Measurements from ENCODE around the gene C6orf120. TPM values are rescaled to one million over a fixed set of nuclear protein-coding genes. Genes with fewer than 3 reads are reported as not detected.
"Not testable (repeated sequence)": the region's sequence is repeated elsewhere in the genome, so short reads cannot be mapped to it uniquely, and the experiment has no call there.

The C6orf120 gene
- total and polyA plus RNA-seq, 11 donors = 3.4 to 22.9 (median 18.8) TPM

GRCh38 chr6:169695131-169695530, 6.8 kb upstream of the C6orf120 start:
- DNase-seq (no peak), ATAC-seq (no peak)
- Histone ChIP-seq H3K27me3 (no peaks in the 10 kb centered on the region), H3K9me3 (peaks cover 0 to 10% (median 0%) of the 10 kb centered on the region in 12 donors), H3K36me3 (peaks cover 0 to 4% (median 0%) of the 10 kb centered on the region in 9 donors), H3K27ac (no peak overlapping the region), H3K4me3 (no peak overlapping the region), H3K4me1 (peaks cover 0 to 9% (median 0%) of the 10 kb centered on the region in 12 donors)
- intact Hi-C loops (cut with DNase I) = no loop called here
- 88 to 96% (median 93%) methylated on average over 5 of the region's 5 CpGs for WGBS, 4 donors
- TF ChIP-seq, protein P1, sequence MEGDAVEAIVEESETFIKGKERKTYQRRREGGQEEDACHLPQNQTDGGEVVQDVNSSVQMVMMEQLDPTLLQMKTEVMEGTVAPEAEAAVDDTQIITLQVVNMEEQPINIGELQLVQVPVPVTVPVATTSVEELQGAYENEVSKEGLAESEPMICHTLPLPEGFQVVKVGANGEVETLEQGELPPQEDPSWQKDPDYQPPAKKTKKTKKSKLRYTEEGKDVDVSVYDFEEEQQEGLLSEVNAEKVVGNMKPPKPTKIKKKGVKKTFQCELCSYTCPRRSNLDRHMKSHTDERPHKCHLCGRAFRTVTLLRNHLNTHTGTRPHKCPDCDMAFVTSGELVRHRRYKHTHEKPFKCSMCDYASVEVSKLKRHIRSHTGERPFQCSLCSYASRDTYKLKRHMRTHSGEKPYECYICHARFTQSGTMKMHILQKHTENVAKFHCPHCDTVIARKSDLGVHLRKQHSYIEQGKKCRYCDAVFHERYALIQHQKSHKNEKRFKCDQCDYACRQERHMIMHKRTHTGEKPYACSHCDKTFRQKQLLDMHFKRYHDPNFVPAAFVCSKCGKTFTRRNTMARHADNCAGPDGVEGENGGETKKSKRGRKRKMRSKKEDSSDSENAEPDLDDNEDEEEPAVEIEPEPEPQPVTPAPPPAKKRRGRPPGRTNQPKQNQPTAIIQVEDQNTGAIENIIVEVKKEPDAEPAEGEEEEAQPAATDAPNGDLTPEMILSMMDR (IDR thresholded peaks at IDR 0.05) = no peak
- TF ChIP-seq POLR2A (IDR thresholded peaks at IDR 0.05) = no peak

- H3K27me3 ChIP-seq; H3K36me3 ChIP-seq; ATAC-seq; intact Hi-C loops (cut with DNase I); DNase-seq; H3K9me3 ChIP-seq; H3K4me3 ChIP-seq: not testable (repeated sequence)
- 71 to 87% (median 78%) methylated on average over 10 of the region's 10 CpGs for WGBS, 4 donors
- Histone ChIP-seq H3K27ac (peak overlapping the region in 1 of 12 donors; percentile 16), H3K4me1 (peaks cover 0 to 21% (median 10%) of the 10 kb centered on the region in 12 donors)
- TF ChIP-seq, protein P1 (IDR thresholded peaks at IDR 0.05) = peak in 11 of 12 donors; percentile 20 to 52 (median 38)
Measured at GRCh38 chr6:169697115-169697514, 4.8 kb upstream of the C6orf120 start.

GRCh38 chr6:169700296-169700695, 1.6 kb upstream of the C6orf120 start:
- WGBS, 4 donors = 54 to 66% (median 59%) methylated on average over 5 of the region's 5 CpGs

GRCh38 chr6:169701311-169701953, 494 bp upstream of the C6orf120 start:
- 0 to 1% (median 0%) methylated on average over 27 to 54 of the region's 54 CpGs for WGBS, 4 donors
- no peak for TF ChIP-seq POLR2A (IDR thresholded peaks at IDR 0.05)
- TF ChIP-seq, protein P1 (IDR thresholded peaks at IDR 0.05) = no peak
- Histone ChIP-seq H3K9me3 (no peaks in the 10 kb centered on the region), H3K4me1 (peaks cover 0 to 56% (median 30%) of the 10 kb centered on the region in 12 donors), H3K27me3 (no peaks in the 10 kb centered on the region), H3K36me3 (peaks cover 0 to 32% (median 17%) of the 10 kb centered on the region in 9 donors), H3K27ac (peak overlapping the region; percentile 81 to 97 (median 94)), H3K4me3 (peak overlapping the region; percentile 72 to 99 (median 88))
- intact Hi-C loops (cut with DNase I) = loop anchor here in 4 of 10 donors (5.0 to 10.0 kb wide), 4 partner anchors 51 to 747 kb away; partner anchors contain the start of genes DYNLT2 (in 2 of the 4) and ERMARD (in 2 of the 4)
- no peak for DNase-seq
- peak in 2 of 4 donors; percentile 0 to 14 for ATAC-seq

More at GRCh38 chr6:169700296-169700695, 1.6 kb upstream of the C6orf120 start:
- DNase-seq (no peak), ATAC-seq (no peak)
- no peak overlapping the region for H3K27ac ChIP-seq
- peak overlapping the region in 2 of 12 donors; percentile 90 to 96 for H3K4me3 ChIP-seq
- TF ChIP-seq, protein P1 (IDR thresholded peaks at IDR 0.05) = no peak
- TF ChIP-seq POLR2A (IDR thresholded peaks at IDR 0.05) = no peak
- no peaks in the 10 kb centered on the region for H3K9me3 ChIP-seq
- intact Hi-C loops (cut with DNase I) = loop anchor here in 4 of 10 donors (5.0 to 10.0 kb wide), 4 partner anchors 52 to 745 kb away; partner anchors contain the start of genes DYNLT2 (in 2 of the 4) and ERMARD (in 2 of the 4)
- peaks cover 0 to 21% (median 15%) of the 10 kb centered on the region in 9 donors for H3K36me3 ChIP-seq
- H3K27me3 ChIP-seq = no peaks in the 10 kb centered on the region
- peaks cover 0 to 47% (median 29%) of the 10 kb centered on the region in 12 donors for H3K4me1 ChIP-seq
